ENCODE measurements around the gene PRSS50.
"Not testable (repeated sequence)": the region's sequence is repeated elsewhere in the genome, so short reads cannot be mapped to it uniquely, and the experiment has no call there.

The PRSS50 gene

DNA sequence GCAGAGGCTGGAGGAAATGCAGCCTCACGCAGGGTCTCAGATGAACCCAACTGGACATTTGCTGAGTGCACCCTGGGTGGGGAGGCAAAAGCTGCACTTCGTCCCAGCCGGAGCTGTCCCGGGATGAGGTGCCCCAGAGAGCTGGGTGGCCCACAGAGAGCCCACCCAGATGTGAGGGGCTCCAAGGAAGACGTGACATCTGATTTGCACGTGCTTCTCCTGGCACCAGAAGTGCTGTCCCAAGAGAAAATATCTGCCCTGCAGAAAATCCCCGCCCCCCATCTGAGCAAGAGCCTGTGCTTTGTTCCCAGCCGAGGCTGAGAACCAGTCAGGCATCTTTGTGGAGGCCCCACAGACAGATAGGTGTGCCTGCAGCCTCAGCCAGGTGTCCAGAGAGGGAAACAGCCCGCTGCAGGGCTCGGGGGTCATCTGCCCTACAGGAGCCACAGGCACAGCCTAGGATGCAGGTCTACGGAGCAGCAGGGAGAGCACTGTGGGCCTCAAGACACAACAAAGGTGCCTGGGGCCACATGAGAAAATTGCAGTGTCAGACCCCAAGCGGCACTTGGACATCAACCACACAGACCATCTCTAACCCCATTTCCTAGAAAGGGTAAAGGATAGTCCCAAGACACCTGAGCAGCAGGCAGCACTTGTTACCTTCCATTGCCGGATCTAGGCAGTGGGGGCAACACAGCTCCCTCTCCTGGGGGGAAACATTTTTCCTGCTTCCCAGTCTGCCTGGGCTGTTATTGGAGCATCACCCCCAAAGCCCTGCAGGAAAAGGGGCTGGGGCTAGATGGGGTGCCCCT, 10.7 kb downstream of the PRSS50 start:
- no peak for DNase-seq

DNA sequence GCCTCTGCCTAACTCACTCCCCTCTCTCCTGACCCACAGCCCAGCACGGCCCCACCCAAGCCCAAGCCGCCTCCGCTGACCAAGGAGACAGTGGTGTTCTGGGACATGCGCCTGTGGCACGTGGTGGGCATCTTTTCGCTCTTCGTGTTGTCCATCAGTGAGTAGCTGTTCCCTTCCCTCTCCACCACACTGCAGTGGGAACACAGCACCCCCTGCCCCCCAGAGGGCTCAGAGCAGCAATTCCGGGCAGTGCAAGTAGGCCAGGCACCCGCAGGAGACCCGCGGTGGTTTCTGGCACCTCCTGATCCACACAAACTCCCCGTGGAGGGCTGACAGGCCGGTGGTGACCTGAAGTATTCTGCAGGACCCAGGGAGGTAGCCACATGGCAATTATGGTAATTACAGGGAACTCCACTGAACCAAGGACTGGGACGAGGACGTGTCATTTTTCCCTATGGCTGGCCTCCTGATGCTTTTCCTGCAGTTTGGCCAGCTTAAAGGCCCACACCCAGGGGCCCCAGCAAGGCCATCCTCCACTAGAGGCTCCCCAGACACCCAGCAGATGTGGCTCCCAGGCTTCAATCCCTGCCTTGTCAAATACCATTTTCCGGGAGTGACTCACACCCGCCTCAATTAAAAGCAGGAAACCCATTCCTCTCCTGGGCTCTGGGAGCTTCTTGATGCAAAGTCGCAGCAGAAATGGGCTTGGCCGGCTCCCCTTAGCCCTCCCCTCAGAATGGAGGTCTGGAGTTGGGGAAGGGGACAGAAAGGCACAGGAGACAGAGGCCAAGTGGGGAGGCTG, 11.7 kb downstream of the PRSS50 start:
- no peak for DNase-seq

DNA sequence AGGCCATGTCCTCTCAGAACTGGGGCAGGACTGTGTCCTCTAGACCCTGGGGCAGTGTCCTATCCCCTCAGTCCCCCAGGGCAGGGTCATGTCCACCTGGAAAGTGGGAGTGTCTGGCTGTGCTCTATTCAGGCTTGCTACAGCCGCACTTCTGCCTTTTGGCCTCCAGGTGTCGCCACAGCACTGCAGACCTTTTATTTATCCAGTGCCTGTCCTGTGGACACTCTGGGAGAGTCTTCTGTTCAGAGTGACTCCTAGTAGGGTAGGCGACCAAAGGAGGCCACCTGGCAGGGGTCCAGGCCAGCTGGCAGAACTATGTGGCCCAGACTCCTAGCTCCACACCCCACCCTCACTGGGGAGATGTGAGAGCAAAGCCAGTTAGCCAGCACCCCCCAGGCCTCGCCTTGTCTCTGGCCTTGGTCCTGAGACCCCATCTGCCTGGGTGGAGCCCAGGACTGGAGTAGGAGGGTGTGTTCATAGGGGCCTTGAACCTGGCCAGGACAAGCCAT, 12.6 kb downstream of the PRSS50 start:
- DNase-seq = peak; percentile 50

DNA sequence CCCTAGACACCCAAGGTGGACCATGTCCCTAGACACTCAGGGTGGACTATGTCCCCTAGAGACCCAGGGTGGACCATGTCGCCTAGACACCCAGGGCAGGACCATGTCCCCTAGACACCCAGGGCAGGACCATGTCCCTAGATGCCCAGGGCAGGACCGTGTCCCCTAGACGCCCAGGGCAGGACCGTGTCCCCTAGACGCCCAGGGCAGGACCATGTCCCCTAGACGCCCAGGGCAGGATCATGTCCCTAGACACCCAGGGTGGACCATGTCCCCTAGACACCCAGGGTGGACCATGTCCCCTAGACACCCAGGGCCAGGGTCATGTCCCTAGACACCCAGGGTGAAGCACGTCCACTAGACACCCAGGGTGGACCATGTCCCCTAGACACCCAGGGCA, 13.3 kb downstream of the PRSS50 start:
- not testable (repeated sequence) for DNase-seq

DNA sequence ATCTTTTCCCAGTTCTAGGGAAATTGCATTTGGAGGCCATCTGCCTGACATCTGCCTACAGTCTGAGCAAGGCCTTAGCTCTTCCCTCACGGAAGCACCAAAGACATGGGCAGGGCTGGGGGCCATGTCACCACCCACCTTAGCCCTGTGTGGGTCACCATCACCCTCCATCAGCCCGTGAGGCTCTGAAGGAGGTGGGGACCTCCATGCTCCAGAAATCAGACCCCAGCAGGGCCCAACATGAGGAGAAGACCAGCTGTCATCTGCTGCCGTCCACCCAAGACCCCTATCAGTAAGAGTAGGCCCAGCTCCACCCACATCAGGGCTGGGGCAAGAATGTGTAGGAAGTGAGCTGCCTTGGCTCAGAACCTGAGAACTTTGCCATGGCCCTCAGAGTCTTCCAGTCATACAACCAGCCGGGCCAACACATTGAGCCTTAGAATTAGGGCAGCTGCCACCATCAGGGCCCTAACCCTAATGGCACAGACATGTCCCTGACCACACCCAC, 14.6 kb downstream of the PRSS50 start:
- no peak for DNase-seq

DNA sequence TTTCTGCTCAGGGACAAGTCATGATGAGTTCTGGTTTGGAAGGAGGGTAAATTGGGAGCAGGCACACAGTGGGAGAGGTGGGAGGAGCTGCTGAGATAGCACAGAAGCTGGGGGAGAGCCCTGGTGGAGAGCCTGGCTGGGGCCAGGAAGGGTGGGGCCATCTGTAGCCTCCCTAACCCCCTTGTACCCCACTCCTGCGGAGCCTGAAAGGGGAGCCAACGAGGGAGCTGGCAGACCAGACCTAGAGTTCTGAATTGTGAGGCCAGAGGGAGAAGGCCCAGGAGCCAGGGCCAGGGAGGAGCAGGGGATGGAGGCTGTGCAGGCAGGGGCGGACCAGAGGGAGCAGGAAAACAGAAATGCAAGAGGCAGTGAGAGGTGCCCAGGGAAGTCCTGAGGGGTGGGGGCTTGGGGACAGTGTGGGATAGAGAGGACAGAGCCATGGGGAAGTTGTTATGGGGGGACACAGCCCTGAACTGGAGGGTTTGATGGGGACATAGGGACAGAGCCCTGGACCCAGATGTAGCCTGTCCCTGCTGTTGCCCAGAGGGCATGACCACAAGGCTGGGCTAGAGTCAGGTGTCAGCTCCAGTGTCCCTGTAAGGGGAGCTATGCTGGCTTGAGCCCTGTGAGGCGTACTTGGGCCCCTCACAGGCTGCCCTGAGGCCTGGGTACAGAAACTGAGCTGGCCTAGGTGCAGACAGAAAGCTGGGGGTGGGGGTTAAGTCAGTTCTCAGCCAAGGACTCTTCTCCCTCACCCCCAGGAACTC, 15.2 kb downstream of the PRSS50 start:
- DNase-seq = no peak

DNA sequence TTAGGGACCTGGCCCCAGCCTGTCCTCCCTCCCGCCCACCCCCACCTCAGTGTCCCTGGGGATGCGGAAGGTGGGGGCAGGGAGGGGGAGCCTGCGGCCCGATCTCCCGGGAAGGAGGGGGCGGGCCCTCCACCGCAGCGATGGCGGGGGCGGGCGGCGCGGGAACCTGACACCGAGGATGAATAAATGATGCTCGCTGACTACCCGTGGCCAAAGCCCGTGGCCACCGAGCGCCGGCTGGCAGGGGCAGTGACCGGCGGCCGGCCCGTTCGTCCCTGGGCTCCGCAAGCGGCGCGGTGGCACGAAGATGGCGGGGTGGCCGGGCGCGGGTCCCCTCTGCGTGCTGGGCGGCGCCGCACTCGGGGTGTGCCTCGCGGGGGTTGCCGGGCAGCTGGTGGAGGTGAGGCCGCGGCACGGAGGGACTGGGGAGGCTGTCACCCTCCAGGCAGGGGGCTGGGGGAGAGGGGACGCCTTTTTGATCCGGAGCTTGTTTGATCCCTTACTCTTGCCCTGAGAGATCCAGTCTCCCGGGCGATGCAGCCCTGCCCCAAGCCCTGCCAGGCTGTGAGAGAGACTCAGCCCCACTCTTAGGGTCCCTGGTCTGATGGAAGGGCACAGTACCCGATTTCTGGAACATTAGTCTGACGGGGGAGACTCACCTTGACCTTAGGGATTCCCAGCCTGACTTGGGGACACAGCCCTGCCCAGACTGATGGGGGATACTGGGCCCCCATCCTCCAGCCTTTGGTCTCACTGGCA, 16.3 kb downstream of the PRSS50 start, which contains the start of gene TMIE:
TMIE (plus strand) TSS at position 212 of the 759 bp plus-strand sequence; CDS start at position 308, 96 bp downstream.
- no peak for DNase-seq

DNA sequence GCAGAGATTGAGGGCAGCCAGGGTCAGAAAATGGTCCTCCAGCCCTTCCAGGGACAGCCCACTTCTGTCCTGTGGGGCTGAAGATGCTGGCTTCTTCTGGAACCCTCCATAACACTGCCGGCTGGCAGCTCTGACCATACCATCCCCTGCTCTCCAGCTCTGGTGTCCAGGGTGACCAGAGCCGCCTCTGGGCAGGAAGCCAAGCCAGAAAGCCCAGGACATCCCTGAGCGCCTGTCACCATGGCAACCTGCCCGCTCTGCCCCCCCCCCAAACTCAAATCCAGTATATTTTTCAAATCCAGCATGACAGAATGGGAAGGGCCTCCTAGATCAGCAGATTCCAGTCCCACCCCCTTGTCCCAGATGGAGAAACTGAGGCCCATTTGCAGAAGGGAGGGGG, 16.9 kb downstream of the PRSS50 start:
- DNase-seq = no peak

DNA sequence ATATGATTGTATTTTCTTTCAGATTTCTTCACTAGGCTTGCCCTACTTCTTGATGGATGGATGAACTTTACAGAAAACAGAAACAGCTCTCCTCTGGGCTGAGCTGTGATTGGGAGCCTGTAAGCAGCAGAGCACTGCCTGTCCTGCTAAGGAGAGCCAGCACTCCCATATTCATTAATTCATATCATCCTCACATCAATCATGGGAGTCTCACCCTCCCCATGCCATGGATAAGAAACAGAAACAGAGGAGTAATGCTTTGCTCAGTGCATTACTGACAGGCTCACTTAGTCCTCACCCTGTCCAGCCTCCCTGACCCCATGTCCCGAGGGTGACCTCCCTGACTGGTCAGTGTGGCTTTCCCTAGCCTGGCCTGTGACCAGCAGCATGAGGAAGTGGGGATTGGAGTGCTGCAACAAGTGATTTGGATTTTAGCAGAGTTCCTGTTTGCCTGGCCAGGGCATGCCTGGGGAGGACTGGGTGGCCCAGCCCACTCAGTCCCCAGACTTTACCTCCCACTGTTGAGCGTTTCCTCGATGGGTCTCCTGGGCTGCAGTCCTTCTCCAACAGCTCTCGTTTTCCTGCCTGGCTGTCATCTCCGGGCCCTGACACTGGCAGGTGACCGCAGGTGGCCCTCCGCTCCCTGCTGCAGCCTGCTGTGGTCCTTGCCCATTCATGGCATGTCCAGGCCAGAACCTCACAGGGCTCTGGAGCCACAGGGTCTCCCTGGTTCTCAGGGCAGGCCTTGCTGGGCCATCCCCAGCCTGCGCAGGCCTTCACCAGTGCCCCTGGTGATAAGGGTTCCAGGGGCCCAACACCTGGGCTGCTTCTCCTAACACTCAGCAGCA, 17.8 kb downstream of the PRSS50 start:
- no peak for DNase-seq

DNA sequence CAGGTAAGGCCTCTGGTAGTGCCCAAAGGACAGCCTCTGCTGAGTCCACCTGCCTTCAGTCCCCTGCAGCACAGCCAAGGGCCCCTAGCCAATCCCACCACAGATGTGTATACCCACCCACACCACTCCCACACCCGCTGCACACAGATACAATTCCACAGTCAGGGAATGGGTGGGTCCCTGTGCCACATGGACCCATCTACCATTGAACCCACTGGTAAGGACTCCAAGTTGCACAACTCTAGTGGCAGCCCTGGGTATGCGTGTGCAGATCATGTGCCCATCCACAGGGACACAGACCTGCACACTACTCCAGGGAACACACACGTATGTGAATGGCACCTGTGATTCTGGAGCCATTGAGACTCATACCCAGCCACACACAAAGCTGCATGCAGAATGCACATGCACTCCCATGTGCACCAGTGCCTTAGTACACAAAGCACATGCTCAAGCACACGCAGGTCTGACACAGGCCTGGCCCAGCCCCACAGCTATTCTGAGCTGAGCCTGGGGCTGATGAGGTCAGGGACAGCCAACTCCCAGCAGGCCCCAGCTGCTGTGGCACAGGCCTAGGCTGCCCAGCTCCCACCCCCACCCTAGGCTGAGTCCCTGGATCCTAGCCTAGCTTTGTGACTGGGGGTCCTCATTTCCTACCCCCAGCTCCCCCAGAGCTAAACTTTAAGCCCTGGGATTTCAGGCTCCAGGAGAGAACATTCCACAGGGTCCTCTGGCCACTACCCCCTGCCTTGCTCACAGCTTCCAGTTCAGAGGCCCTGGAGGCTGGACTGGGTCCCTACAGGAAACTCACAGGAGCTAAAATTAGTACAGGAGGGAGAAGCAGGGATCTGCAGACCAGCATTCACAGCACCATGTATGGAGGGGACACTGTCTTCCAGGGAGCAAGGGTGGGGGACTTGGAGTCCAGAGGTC, 21.4 kb downstream of the PRSS50 start:
- DNase-seq = no peak

DNA sequence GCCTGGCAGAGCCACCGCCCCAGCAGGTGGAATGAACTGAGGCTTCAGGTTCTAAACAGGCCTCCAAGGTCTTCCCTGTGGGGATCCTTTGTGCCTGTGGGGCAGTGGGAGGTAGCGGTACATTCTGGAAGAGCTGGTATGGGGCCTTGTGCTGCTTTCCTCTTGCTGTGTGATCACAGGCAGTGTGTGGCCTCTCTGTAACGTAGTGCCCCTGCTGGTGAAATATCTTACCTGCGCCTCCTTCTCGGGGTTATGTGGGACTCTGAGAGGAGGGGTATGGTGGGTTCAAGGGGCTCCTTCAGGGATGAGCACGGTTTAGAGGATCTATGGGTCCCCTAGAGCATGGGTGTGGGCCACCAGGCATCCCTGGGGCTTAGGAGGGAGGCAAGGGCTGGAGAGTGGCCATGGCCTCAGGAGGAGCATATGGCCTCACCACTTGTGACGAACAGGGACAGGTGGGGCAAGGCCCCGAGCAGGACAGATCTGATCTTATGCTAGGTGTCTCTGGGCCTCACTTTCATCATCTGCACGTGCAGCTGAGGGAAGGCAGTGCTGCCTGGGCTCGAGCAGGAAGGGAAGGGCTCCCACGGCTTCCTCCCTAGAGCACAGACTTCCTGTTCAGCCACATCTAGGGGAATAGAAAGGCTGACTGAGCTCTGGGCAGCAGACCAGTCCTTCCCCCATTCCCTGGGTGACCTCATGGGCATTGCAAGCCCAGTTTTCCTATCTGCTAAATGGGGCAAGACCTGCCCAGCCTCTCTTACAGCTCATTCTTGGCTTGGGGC, 22.3 kb downstream of the PRSS50 start:
- no peak for DNase-seq

DNA sequence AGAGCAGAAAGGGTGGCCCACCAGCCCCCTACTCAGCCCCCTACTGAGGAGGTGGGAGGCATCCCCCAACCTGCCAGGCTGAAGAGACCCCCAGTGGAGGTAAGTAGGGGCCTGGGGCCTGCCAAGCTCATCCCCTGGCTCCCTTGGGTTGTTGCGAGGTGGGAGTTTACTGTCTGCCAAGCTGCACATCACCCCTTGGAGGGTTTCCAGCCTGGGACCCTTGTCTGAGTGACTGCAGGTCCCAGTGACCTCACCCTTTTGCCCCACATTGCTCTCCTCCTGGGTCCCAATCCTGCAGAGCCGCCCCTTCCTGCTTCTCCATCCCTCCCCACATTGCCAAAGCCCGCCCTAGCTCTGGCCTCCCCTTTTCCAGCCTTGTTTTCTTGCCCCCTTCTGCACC, 23.1 kb downstream of the PRSS50 start:
- no peak for DNase-seq

DNA sequence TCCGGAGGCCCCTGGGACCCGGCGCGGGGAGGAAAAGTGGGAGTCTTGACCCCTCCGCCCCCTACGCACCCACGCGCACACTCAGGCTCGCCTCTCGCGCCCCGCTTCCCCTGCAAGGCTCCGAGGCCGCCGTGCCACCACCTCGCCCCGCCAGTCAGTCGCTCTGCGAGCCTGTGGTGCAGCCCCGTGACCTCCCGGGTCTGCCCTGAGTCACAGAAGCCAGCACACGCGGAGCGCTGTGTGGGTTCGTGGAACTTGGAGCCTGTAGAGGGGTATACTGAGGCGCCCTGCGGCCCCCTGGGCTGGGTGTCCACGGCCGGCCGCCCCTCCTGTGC, 23.8 kb downstream of the PRSS50 start:
- DNase-seq = no peak

DNA sequence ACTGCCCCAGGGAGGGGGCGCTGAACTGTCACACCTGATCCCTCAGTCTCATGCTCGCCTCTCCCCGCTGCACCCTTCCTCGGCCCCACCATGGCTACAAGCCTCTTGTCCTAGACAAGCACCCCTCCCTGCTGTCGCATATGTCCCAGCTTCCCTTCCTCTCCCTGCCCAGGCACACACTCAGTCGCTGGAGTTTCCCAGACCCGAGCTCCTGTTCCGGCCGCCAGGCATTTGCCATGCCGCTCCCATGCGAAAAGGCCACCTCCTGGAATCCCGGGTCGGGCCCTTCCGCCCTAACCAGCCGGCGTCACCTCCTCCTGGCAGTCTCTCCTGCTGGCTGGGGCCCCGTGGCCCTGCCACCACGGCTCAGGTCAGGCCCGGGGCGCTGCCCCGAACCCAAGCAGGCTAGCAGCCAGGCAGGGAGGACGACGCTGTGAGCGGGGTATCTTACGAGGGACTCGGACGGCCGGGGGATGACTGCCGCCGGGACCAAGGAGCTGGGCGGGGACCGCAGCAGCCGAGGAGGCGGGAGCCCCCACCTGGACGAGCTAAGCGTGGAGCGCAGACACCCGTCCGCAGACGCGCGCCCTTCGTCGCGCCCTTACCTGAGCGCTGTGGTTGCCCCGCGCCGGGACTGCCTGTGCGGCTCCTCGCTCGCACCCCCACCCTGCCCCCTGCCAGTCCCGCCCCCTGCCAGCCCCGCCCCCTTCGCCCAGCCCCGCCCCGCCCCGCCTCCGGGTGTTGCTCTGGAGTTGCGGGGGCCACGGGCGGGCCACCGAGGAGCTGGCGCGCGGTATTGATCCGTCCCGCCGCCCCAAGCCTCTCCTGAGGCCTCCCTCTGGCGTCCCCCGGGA, 24.4 kb downstream of the PRSS50 start, which contains the start of gene ALS2CL:
ALS2CL (minus strand) TSS at position 642 of the 854 bp plus-strand sequence. CDS start 4,239 bp downstream, outside the sequence.
- no peak for DNase-seq

DNA sequence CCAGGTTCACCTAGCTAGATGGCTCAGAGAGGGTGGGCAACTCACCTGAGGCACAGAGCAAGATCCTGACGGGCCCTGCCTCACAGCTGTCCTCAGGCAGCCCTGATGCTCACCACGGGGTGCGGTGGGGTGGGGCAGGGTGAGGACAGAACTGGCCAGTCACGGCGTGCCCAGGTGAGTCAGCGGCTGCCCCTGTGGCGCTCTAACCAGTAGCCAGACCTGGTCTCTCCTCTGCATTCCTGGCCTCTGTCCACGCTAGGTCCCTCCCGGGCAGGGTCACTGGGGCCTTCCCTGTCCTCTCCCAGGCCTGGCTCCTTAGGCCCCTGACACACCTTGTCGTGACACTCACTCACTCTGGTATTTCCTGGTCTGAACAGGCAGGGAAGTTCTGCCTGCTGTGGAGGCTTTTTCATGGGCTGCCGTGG, 25.1 kb downstream of the PRSS50 start:
- no peak for DNase-seq

DNA sequence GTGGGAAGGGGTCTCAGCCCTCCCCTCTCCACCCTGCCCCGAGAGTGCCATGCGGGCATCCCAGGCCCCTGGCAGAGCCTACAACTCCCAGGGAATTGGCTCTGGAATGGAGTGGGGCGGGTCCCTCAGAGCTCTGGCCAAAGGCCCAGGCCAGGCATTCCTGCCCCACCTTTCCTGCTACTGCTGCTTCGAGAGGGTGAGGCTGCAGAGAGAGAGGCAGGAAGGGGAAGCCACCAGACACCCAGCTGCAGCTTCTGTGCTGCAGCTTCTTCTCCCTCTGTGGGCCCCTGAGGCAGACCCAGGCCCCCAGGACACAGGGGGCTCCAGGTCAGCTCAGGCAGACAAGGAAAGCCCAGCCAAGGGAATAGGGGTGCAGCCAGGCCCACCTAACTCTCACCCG, 26.9 kb downstream of the PRSS50 start:
- no peak for DNase-seq

DNA sequence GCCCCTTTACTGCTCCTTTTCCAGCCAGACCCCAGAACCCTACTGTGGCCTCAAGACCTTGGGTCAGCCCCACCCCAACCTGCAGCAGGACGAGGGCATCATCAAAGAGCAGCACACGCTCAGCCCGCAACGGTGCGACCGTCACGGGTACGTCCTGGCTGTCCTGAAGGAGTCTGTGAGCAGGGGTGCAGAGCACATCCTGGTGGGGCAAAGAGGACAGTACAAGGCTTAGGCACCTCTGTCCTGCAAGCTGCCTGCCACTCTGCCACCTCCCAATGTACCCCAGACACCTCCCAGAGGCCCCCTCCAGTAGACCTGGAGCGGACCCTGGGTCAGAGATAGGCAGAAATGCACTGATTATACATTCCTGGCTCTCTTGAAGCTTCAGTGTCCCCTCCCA, 32.2 kb downstream of the PRSS50 start:
- no peak for DNase-seq

DNA sequence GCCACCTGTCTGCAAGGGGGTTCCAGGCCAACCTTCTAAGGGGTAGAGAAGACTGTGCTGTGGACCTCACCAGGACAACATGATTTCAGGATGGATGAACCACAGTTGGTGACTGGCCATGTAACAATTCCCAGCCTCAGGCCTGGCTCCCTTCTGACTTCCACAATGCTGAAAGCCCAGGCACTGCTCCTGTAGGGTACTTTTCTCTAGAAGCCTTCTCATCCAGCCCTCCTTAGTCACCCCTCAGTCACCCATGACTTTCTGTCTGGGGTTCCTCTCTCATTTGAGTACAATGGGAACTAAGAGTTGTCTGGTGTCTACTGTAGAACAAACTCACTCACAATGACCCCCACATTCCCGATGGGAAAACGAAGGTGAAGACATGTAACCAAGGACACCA, 32.8 kb downstream of the PRSS50 start:
- DNase-seq = no peak

Measured in T1000 (cell line).